HL-60 (cell line): Measurements from ENCODE around the gene NRP2.

Experiments
- DNase-seq, 2 experiments: peaks; one replicate each; pipeline ENCODE4 v3.0.0-alpha.2; 2010 to 2020; ENCODE audit warnings: low read depth in 1 of 2, low spot score in 1 of 2
- H3K27ac ChIP-seq: fragments of 250-450 bp; sonication (Bioruptor Pico); replicated peaks from 2 replicates; pipeline ENCODE4 v1.5.1; 2020; ENCODE audit warnings: mild to moderate bottlenecking, moderate library complexity
- H3K27me3 ChIP-seq: fragments of 250-450 bp; sonication (Bioruptor Pico); 2 replicates; pipeline ENCODE4 v1.5.1; 2021; ENCODE audit warnings: mild to moderate bottlenecking, moderate library complexity; ENCODE audit not compliant: insufficient read depth, poor library complexity, severe bottlenecking
- H3K4me3 ChIP-seq: replicated peaks from 2 replicates; pipeline ENCODE4 v1.5.1; 2011; ENCODE audit warnings: mild to moderate bottlenecking, control low read depth, low read length; ENCODE audit not compliant: insufficient read depth
- CTCF ChIP-seq: IDR thresholded peaks from one replicate; pipeline ENCODE4 v1.5.1; 2011; ENCODE audit warnings: low read length, control low read depth, inconsistent platforms; ENCODE audit not compliant: insufficient read depth
- GABPA ChIP-seq: IDR thresholded peaks from 2 replicates; pipeline ENCODE4 v1.6.1; 2012; ENCODE audit warnings: low read depth
- POLR2AphosphoS5 ChIP-seq: IDR thresholded peaks from 2 replicates; pipeline ENCODE4 v1.6.1; 2012; ENCODE audit warnings: low read depth
- REST ChIP-seq: IDR thresholded peaks from 2 replicates; pipeline ENCODE4 v1.6.1; 2012; ENCODE audit warnings: low read depth; ENCODE audit not compliant: insufficient replicate concordance
- SPI1 ChIP-seq: IDR thresholded peaks from 2 replicates; pipeline ENCODE4 v1.6.1; 2012; ENCODE audit warnings: low read depth, mild to moderate bottlenecking, borderline replicate concordance

Gene NRP2

GRCh38 chr2:205827809-205828365 lies 145.6 kb downstream of the NRP2 start:
- no peak overlapping the region for H3K27ac ChIP-seq
- TF ChIP-seq POLR2AphosphoS5 (no peak), CTCF (no peak), REST (no peak)
- H3K4me3 ChIP-seq, result no peak overlapping the region
- no peaks in the 10 kb centered on the region for H3K27me3 ChIP-seq
- DNase-seq, result no peak

GRCh38 chr2:205833864-205834263 lies 151.6 kb downstream of the NRP2 start:
- DNase-seq, result no peak
- no peak overlapping the region for H3K27ac ChIP-seq
- H3K27me3 ChIP-seq, result no peaks in the 10 kb centered on the region
- TF ChIP-seq SPI1 (no peak), POLR2AphosphoS5 (no peak), REST (no peak)
- no peak overlapping the region for H3K4me3 ChIP-seq

- Histone ChIP-seq H3K27me3 (no peaks in the 10 kb centered on the region), H3K27ac (no peak overlapping the region), H3K4me3 (no peak overlapping the region)
- no peak for TF ChIP-seq GABPA
- TF ChIP-seq SPI1, result no peak
- no peak for TF ChIP-seq CTCF
- TF ChIP-seq REST, result no peak
- TF ChIP-seq POLR2AphosphoS5, result no peak
- DNase-seq, result no peak
Measured at GRCh38 chr2:205834796-205835195, 152.5 kb downstream of the NRP2 start.

GRCh38 chr2:205835251-205835791 lies 153.0 kb downstream of the NRP2 start:
- no peaks in the 10 kb centered on the region for H3K27me3 ChIP-seq
- no peak for DNase-seq
- TF ChIP-seq CTCF (no peak), GABPA (no peak), SPI1 (no peak), REST (no peak), POLR2AphosphoS5 (no peak)
- H3K27ac ChIP-seq, result no peak overlapping the region
- H3K4me3 ChIP-seq, result no peak overlapping the region
